ENCODE data around the gene TAF9.

GRCh38 chr5:69335341-69335935 lies 33.9 kb downstream of the TAF9 start:
- no peak for TF ChIP-seq CTCF (IDR thresholded peaks at IDR 0.05)
- no peak for TF ChIP-seq EZH2 (IDR thresholded peaks at IDR 0.05)
